ENCODE results near the gene OCA2. TPM values are rescaled to one million over a fixed set of nuclear protein-coding genes. Genes with fewer than 3 reads are reported as not detected.

The OCA2 gene
- total RNA-seq, 2 donors from 2014 or later, result not detected

- no peak overlapping the region for H3K27ac ChIP-seq
- H3K27me3 ChIP-seq, result no peaks in the 10 kb centered on the region
- no peaks in the 10 kb centered on the region for H3K36me3 ChIP-seq (replicated peaks in 1 of 2; ENCODE audit: insufficient read depth in 1 of 2, low read depth in 2 of 2)
- H3K4me3 ChIP-seq, result no peak overlapping the region
- H3K4me1 ChIP-seq, result peaks cover 9% of the 10 kb centered on the region
- 69 to 76% methylated on average over 13 of the region's 13 CpGs for WGBS, 2 donors
- H3K9me3 ChIP-seq, result no peaks in the 10 kb centered on the region
- no peak for DNase-seq
- intact Hi-C loops (cut with DNase I), result no loop called here
- no peak for TF ChIP-seq CTCF (IDR thresholded peaks at IDR 0.05)
- TF ChIP-seq POLR2A (IDR thresholded peaks at IDR 0.05), result no peak
- no peak for ATAC-seq
These were observed 76.9 kb downstream of the OCA2 start for GRCh38 chr15:28022181-28022580.

GRCh38 chr15:28021281-28022039 is 77.7 kb downstream of the OCA2 start:
- intact Hi-C loops (cut with DNase I), result no loop called here

GRCh38 chr15:28020644-28021043 is 78.5 kb downstream of the OCA2 start:
- peaks cover 9% of the 10 kb centered on the region for H3K4me1 ChIP-seq
- no peak for ATAC-seq
- DNase-seq, result no peak
- no peaks in the 10 kb centered on the region for H3K36me3 ChIP-seq (replicated peaks in 1 of 2; ENCODE audit: insufficient read depth in 1 of 2, low read depth in 2 of 2)
- H3K27me3 ChIP-seq, result no peaks in the 10 kb centered on the region
- 70 to 85% methylated on average over 6 of the region's 6 CpGs for WGBS, 2 donors
- intact Hi-C loops (cut with DNase I), result no loop called here
- H3K4me3 ChIP-seq, result no peak overlapping the region
- H3K27ac ChIP-seq, result no peak overlapping the region
- no peaks in the 10 kb centered on the region for H3K9me3 ChIP-seq
- TF ChIP-seq CTCF (IDR thresholded peaks at IDR 0.05) (no peak), POLR2A (IDR thresholded peaks at IDR 0.05) (no peak)

More at GRCh38 chr15:28021281-28022039, 77.7 kb downstream of the OCA2 start:
- 17 to 24% methylated on average over 7 to 17 of the region's 17 CpGs for WGBS, 2 donors
- Histone ChIP-seq H3K4me3 (no peak overlapping the region), H3K36me3 (replicated peaks in 1 of 2; ENCODE audit: insufficient read depth in 1 of 2, low read depth in 2 of 2) (no peaks in the 10 kb centered on the region), H3K27me3 (no peaks in the 10 kb centered on the region), H3K4me1 (peaks cover 9% of the 10 kb centered on the region), H3K27ac (no peak overlapping the region), H3K9me3 (no peaks in the 10 kb centered on the region)
- ATAC-seq (peak; percentile 4), DNase-seq (peak; percentile 53 to 90 (median 80))
- no peak for TF ChIP-seq POLR2A (IDR thresholded peaks at IDR 0.05)
- TF ChIP-seq CTCF (IDR thresholded peaks at IDR 0.05), result peak; percentile 16 to 54 (median 41)

- no peak for ATAC-seq
- WGBS, 2 donors, result 74 to 76% methylated on average over 13 to 18 of the region's 19 CpGs
- peaks cover 9% of the 10 kb centered on the region for H3K4me1 ChIP-seq
- intact Hi-C loops (cut with DNase I), result no loop called here
- H3K9me3 ChIP-seq, result no peaks in the 10 kb centered on the region
- no peak for TF ChIP-seq POLR2A (IDR thresholded peaks at IDR 0.05)
- TF ChIP-seq CTCF (IDR thresholded peaks at IDR 0.05), result no peak
- no peak overlapping the region for H3K27ac ChIP-seq
- no peak overlapping the region for H3K4me3 ChIP-seq
- no peak for DNase-seq
- H3K27me3 ChIP-seq, result no peaks in the 10 kb centered on the region
- H3K36me3 ChIP-seq (replicated peaks in 1 of 2; ENCODE audit: insufficient read depth in 1 of 2, low read depth in 2 of 2), result no peaks in the 10 kb centered on the region
These were observed 79.4 kb downstream of the OCA2 start for GRCh38 chr15:28019594-28020309.
